GM23338 (cell line): ENCODE measurements around the gene SDHA. TPM values are rescaled to one million over a fixed set of nuclear protein-coding genes. Genes with fewer than 3 reads are reported as not detected.

Experiments
- ATAC-seq: fragments of 200-7000 bp; cut with Tn5 transposase; 3 replicates; pipeline ENCODE4 v1.9.1; 2020
- DNase-seq: peaks from one replicate; pipeline ENCODE4 v3.0.0-alpha.2; 2015; ENCODE audit warnings: low spot score
- H2AFZ ChIP-seq: fragments of 200-600 bp; sonication (generic); 2 replicates; pipeline ENCODE4 v1.8.0; 2016; ENCODE audit warnings: antibody characterized with exemption, mild to moderate bottlenecking, moderate library complexity
- H3F3A ChIP-seq: fragments of 200-600 bp; sonication (generic); replicated peaks from 2 replicates; pipeline ENCODE4 v1.8.0; 2017; ENCODE audit warnings: antibody characterized with exemption, mixed run types, low read depth
- H3K27ac ChIP-seq: fragments of 200-600 bp; sonication (generic); 2 replicates; pipeline ENCODE4 v1.6.1; 2016; ENCODE audit warnings: low read depth
- H3K27me3 ChIP-seq: fragments of 200-600 bp; sonication (generic); 2 replicates; pipeline ENCODE4 v1.8.0; 2016; ENCODE audit warnings: mild to moderate bottlenecking, mixed run types, moderate library complexity; ENCODE audit not compliant: insufficient read depth
- H3K36me3 ChIP-seq: fragments of 200-600 bp; sonication (generic); 2 replicates; pipeline ENCODE4 v1.8.0; 2016; ENCODE audit warnings: mild to moderate bottlenecking; ENCODE audit not compliant: insufficient read depth
- H3K4me1 ChIP-seq: fragments of 200-600 bp; sonication (generic); 2 replicates; pipeline ENCODE4 v1.8.0; 2016; ENCODE audit warnings: mild to moderate bottlenecking, moderate library complexity; ENCODE audit not compliant: insufficient read depth
- H3K4me2 ChIP-seq: fragments of 200-600 bp; sonication (generic); 2 replicates; pipeline ENCODE4 v1.7.1; 2017; ENCODE audit warnings: mixed run types
- H3K4me3 ChIP-seq: fragments of 200-600 bp; sonication (generic); 2 replicates; pipeline ENCODE4 v1.6.1; 2016; ENCODE audit warnings: mixed run types
- H3K79me2 ChIP-seq: fragments of 200-600 bp; sonication (generic); replicated peaks from 2 replicates; pipeline ENCODE4 v1.8.0; 2017; ENCODE audit warnings: mild to moderate bottlenecking; ENCODE audit not compliant: insufficient read depth
- H3K9me2 ChIP-seq: fragments of 200-600 bp; sonication (generic); 2 replicates; pipeline ENCODE4 v1.8.0; 2017; ENCODE audit not compliant: insufficient read depth
- H4K20me1 ChIP-seq: fragments of 200-600 bp; sonication (generic); replicated peaks from 2 replicates; pipeline ENCODE4 v1.8.0; 2017; ENCODE audit warnings: mild to moderate bottlenecking; ENCODE audit not compliant: insufficient read depth
- H3K27ac Mint-ChIP-seq: 2 replicates; pipeline ENCODE4 v1.8.0; 2020; ENCODE audit warnings: inconsistent platforms, mild to moderate bottlenecking, moderate library complexity, mixed read lengths
- H3K27me3 Mint-ChIP-seq: 3 replicates; pipeline ENCODE4 v1.8.0; 2022; ENCODE audit warnings: low read depth, mild to moderate bottlenecking, moderate library complexity, mixed read lengths, inconsistent platforms; ENCODE audit not compliant: insufficient read depth, poor library complexity
- H3K36me3 Mint-ChIP-seq: 3 replicates; pipeline ENCODE4 v1.8.0; 2021; ENCODE audit warnings: low read depth, mild to moderate bottlenecking, inconsistent platforms, moderate library complexity, mixed read lengths
- H3K4me1 Mint-ChIP-seq: 3 replicates; pipeline ENCODE4 v1.8.0; 2020; ENCODE audit warnings: mild to moderate bottlenecking, inconsistent platforms, mixed read lengths
- H3K4me3 Mint-ChIP-seq: 3 replicates; pipeline ENCODE4 v1.8.0; 2021; ENCODE audit warnings: moderate library complexity, mild to moderate bottlenecking, inconsistent platforms, mixed read lengths
- H3K9me3 Mint-ChIP-seq: 3 replicates; pipeline ENCODE4 v1.8.0; 2020; ENCODE audit warnings: moderate library complexity, mild to moderate bottlenecking, inconsistent platforms, mixed read lengths
- CREB1 ChIP-seq: fragments of 250-450 bp; sonication (Bioruptor Pico); IDR thresholded peaks from 2 replicates; pipeline ENCODE4 v1.5.0; 2020; ENCODE audit warnings: low read depth, mild to moderate bottlenecking, moderate library complexity
- CTCF ChIP-seq, 2 experiments: fragments of 200-600 bp in 1 of 2; sonication (generic) in 1 of 2; conservative IDR thresholded peaks; 2 replicates each; pipeline versions ENCODE4 v1.5.1 to v1.6.1; 2016 to 2017; ENCODE audit warnings: antibody characterized with exemption in 2 of 2, low read depth in 2 of 2, mild to moderate bottlenecking in 2 of 2, moderate library complexity in 1 of 2
- ETS1 ChIP-seq: IDR thresholded peaks from 2 replicates; pipeline ENCODE4 v1.6.1; 2016; ENCODE audit warnings: antibody characterized with exemption
- EZH2 ChIP-seq: fragments of 200-600 bp; sonication (generic); IDR thresholded peaks from one replicate; pipeline ENCODE4 v1.8.0; 2017; ENCODE audit warnings: antibody characterized with exemption, mild to moderate bottlenecking, low read depth; ENCODE audit not compliant: unreplicated experiment
- EZH2phosphoT487 ChIP-seq: fragments of 200-600 bp; sonication (generic); IDR thresholded peaks from one replicate; pipeline ENCODE4 v1.8.1; 2018; ENCODE audit warnings: antibody characterized with exemption; ENCODE audit not compliant: unreplicated experiment
- JUNB ChIP-seq: IDR thresholded peaks from one replicate; pipeline ENCODE4 v1.6.1; 2016; ENCODE audit warnings: antibody characterized with exemption; ENCODE audit not compliant: unreplicated experiment
- NANOG ChIP-seq: IDR thresholded peaks from 2 replicates; pipeline ENCODE4 v1.6.1; 2016; ENCODE audit warnings: antibody characterized with exemption, borderline replicate concordance
- POLR2AphosphoS5 ChIP-seq: IDR thresholded peaks from 2 replicates; pipeline ENCODE4 v1.6.1; 2016; ENCODE audit warnings: antibody characterized with exemption, low read depth
- REST ChIP-seq: IDR thresholded peaks from one replicate; pipeline ENCODE4 v1.6.1; 2018; ENCODE audit warnings: antibody characterized with exemption; ENCODE audit not compliant: unreplicated experiment
- STAT1 ChIP-seq: IDR thresholded peaks from one replicate; pipeline ENCODE4 v1.6.1; 2016; ENCODE audit warnings: antibody characterized with exemption; ENCODE audit not compliant: unreplicated experiment
- ZNF114 ChIP-seq: fragments of 250-450 bp; sonication (Bioruptor Pico); IDR thresholded peaks from 2 replicates; pipeline ENCODE4 v1.5.0; 2020; ENCODE audit warnings: mild to moderate bottlenecking, moderate library complexity
- ZNF331 ChIP-seq: fragments of 250-450 bp; sonication (Bioruptor Pico); IDR thresholded peaks from 2 replicates; pipeline ENCODE4 v1.5.0; 2020; ENCODE audit warnings: low read depth, mild to moderate bottlenecking, moderate library complexity
- ZNF462 ChIP-seq: fragments of 250-450 bp; sonication (Bioruptor Pico); IDR thresholded peaks from 2 replicates; pipeline ENCODE4 v1.5.0; 2020; ENCODE audit warnings: mild to moderate bottlenecking, moderate library complexity
- polyA plus RNA-seq: library from polyadenylated mRNA; unstranded; fragments of >200 nt; fragmentation: Nextera tagmentation; extraction: Ambion mirVana; gene quantifications from 2 replicates; pipeline ENCODE4 v1.2.1, GENCODE V29; 2016
- total RNA-seq: library from RNA; depleted of rRNA; stranded (reverse); fragments of >200 nt; shearing (Covaris generic); gene quantifications from 2 replicates; pipeline ENCODE4 v1.2.3, GENCODE V29; 2014

The SDHA gene
- total and polyA plus RNA-seq, 2 experiments from 2014 or later, result 62.2 to 70.6 TPM

GRCh38 chr5:267716-268115 lies 49.6 kb downstream of the SDHA start:
- Mint-ChIP-seq H3K4me1 (peaks cover 2% of the 10 kb centered on the region; the same call in 2 of the 3 replicates), H3K27me3 (peaks cover 8% of the 10 kb centered on the region), H3K36me3 (peaks cover 17% of the 10 kb centered on the region), H3K27ac (no peak overlapping the region), H3K9me3 (no peaks in the 10 kb centered on the region), H3K4me3 (no peak overlapping the region)
- no peak overlapping the region for H2AFZ ChIP-seq
- H4K20me1 ChIP-seq, result no peaks in the 10 kb centered on the region
- ATAC-seq, result no peak
- H3K27me3 ChIP-seq, result no peaks in the 10 kb centered on the region
- no peaks in the 10 kb centered on the region for H3F3A ChIP-seq
- no peaks in the 10 kb centered on the region; the same call in 1 of the 2 replicates for H3K36me3 ChIP-seq
- no peak for DNase-seq
- peaks cover 2% of the 10 kb centered on the region for H3K79me2 ChIP-seq
- no peaks in the 10 kb centered on the region for H3K4me1 ChIP-seq
- TF ChIP-seq CTCF (conservative IDR thresholded peaks at IDR 0.05; ENCODE audit: low read depth in 2 of 2) (no peak), CREB1 (CRISPR knock-in tag) (no peak), REST (no peak), ZNF331 (CRISPR knock-in tag) (no peak), STAT1 (no peak), ZNF462 (CRISPR knock-in tag) (no peak), ETS1 (no peak), NANOG (no peak), ZNF114 (CRISPR knock-in tag) (no peak), POLR2AphosphoS5 (no peak), EZH2phosphoT487 (no peak), EZH2 (no peak), JUNB (no peak)
- no peak overlapping the region for H3K4me2 ChIP-seq
- no peak overlapping the region for H3K27ac ChIP-seq
- no peak overlapping the region for H3K4me3 ChIP-seq
- H3K9me2 ChIP-seq, result no peaks in the 10 kb centered on the region
